CD8-positive, alpha-beta memory T cell (primary cell): Measurements from ENCODE around the gene NDUFA3. TPM values are rescaled to one million over a fixed set of nuclear protein-coding genes. Genes with fewer than 3 reads are reported as not detected.

Source experiments
- CTCF ChIA-PET: fragments of 350-600 bp; sonication (Branson Sonifier 250); formaldehyde crosslinking; loops from one replicate; lab custom pipeline; 2021; ENCODE audit warnings: antibody characterized with exemption; lab: Charles Lee
- POLR2A ChIA-PET: fragments of 350-600 bp; sonication (Branson Sonifier 250); formaldehyde crosslinking; loops from one replicate; lab custom pipeline; 2021; ENCODE audit warnings: antibody characterized with exemption; lab: Charles Lee
- DNase-seq, 5 donors: peaks; one replicate each; pipeline versions ENCODE4 v3.0.0 to v3.0.0-alpha.2; 2020 to 2022; ENCODE audit warnings: mixed read lengths in 1 of 5
- H3K27ac ChIP-seq: one replicate; pipeline ENCODE4 v1.7.0; 2013; ENCODE audit warnings: low read depth, mild to moderate bottlenecking, low read length, moderate library complexity
- H3K27me3 ChIP-seq: 2 replicates; pipeline ENCODE4 v1.7.0; 2013; ENCODE audit warnings: low read length, mild to moderate bottlenecking; ENCODE audit not compliant: insufficient read depth, poor library complexity, severe bottlenecking
- H3K36me3 ChIP-seq: 2 replicates; pipeline ENCODE4 v1.7.0; 2013; ENCODE audit warnings: mild to moderate bottlenecking, low read length, moderate library complexity; ENCODE audit not compliant: insufficient read depth
- H3K4me1 ChIP-seq: 2 replicates; pipeline ENCODE4 v1.7.0; 2013; ENCODE audit warnings: mild to moderate bottlenecking, low read length, moderate library complexity; ENCODE audit not compliant: insufficient read depth
- H3K4me3 ChIP-seq: 2 replicates; pipeline ENCODE4 v1.7.0; 2013; ENCODE audit warnings: mild to moderate bottlenecking, low read length
- H3K9me3 ChIP-seq: 2 replicates; pipeline ENCODE4 v1.7.0; 2013; ENCODE audit warnings: mild to moderate bottlenecking, low read length
- H3K27ac Mint-ChIP-seq, 8 donors: one replicate each; pipeline ENCODE4 v1.8.0; 2020 to 2021; ENCODE audit warnings: mixed read lengths in 8 of 8, mild to moderate bottlenecking in 6 of 8, inconsistent platforms in 3 of 8, moderate library complexity in 3 of 8
- H3K27me3 Mint-ChIP-seq, 2 donors: one replicate each; pipeline ENCODE4 v1.8.0; 2020 to 2021; ENCODE audit warnings: mixed read lengths in 2 of 2, mild to moderate bottlenecking in 1 of 2, moderate library complexity in 1 of 2
- H3K36me3 Mint-ChIP-seq, 3 donors: one replicate each; pipeline ENCODE4 v1.8.0; 2020 to 2021; ENCODE audit warnings: mixed read lengths in 3 of 3, inconsistent platforms in 1 of 3, mild to moderate bottlenecking in 1 of 3
- H3K4me1 Mint-ChIP-seq, 3 donors: one replicate each; pipeline ENCODE4 v1.8.0; 2020 to 2021; ENCODE audit warnings: mixed read lengths in 3 of 3, inconsistent platforms in 1 of 3, mild to moderate bottlenecking in 1 of 3
- H3K4me3 Mint-ChIP-seq, 7 donors: one replicate each; pipeline ENCODE4 v1.8.0; 2020 to 2021; ENCODE audit warnings: mixed read lengths in 7 of 7, mild to moderate bottlenecking in 6 of 7, moderate library complexity in 4 of 7, inconsistent platforms in 2 of 7
- H3K9me3 Mint-ChIP-seq, 5 donors: one replicate each; pipeline ENCODE4 v1.8.0; 2020 to 2022; ENCODE audit warnings: mixed read lengths in 5 of 5, mild to moderate bottlenecking in 3 of 5, moderate library complexity in 2 of 5, inconsistent platforms in 1 of 5
- polyA plus RNA-seq: library from polyadenylated mRNA; unstranded; fragments of 300-500 nt; fragmentation: Illumina TruSeq; gene quantifications from one replicate; pipeline ENCODE4 v1.2.3, GENCODE V29; 2021
- total RNA-seq, 2 experiments: library from RNA; stranded (reverse); gene quantifications; one replicate each; pipeline ENCODE4 v1.2.3, GENCODE V29; 2021

Gene NDUFA3
- total and polyA plus RNA-seq, 3 experiments from 2014 or later: 117 to 506 (median 124) TPM

DNA sequence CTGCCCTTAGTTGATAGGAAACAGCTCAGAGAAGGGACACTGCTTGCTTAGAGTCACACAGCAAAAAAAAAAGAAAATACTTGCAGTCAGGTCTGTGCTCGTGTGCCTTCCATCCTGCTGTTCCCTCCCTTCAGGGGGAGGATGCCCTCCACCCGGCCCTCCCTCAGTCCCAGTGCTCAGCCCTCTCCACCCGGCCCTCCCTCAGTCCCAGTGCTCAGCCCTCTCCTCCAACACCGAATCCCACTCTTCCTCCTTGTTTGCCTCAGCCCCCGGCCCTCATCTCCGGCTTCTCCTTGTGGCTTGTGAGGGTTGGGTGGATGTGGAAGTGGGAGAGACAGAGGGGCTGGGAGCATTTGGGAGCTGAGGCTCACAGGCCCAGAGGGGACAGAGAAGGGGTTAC is 7.0 kb downstream of the NDUFA3 start:
- H3K4me3 ChIP-seq: no peak overlapping the region
- H3K27ac ChIP-seq: no peak overlapping the region
- Mint-ChIP-seq H3K4me3 (no peak overlapping the region), H3K27ac (no peak overlapping the region), H3K9me3 (no peaks in the 10 kb centered on the region), H3K36me3 (peaks cover 0 to 67% (median 1%) of the 10 kb centered on the region in 3 donors), H3K4me1 (peaks cover 22 to 35% (median 29%) of the 10 kb centered on the region in 3 donors), H3K27me3 (no peaks in the 10 kb centered on the region)
- H3K36me3 ChIP-seq: peaks cover 12% of the 10 kb centered on the region
- ChIA-PET CTCF (no interaction called here), POLR2A (no interaction called here)
- peak in 1 of 5 donors; percentile 36 for DNase-seq
- peaks cover 10% of the 10 kb centered on the region for H3K4me1 ChIP-seq
- no peaks in the 10 kb centered on the region for H3K27me3 ChIP-seq
- no peaks in the 10 kb centered on the region for H3K9me3 ChIP-seq

- Histone ChIP-seq H3K36me3 (peaks cover 15% of the 10 kb centered on the region), H3K27ac (peak overlapping the region; percentile 80), H3K4me1 (peaks cover 28% of the 10 kb centered on the region), H3K27me3 (no peaks in the 10 kb centered on the region), H3K9me3 (no peaks in the 10 kb centered on the region), H3K4me3 (peak overlapping the region; percentile 97)
- peak; percentile 41 to 74 (median 54) for DNase-seq
- peak overlapping the region; percentile 85 to 96 (median 93) for H3K4me3 Mint-ChIP-seq
- peaks cover 0 to 1% (median 0%) of the 10 kb centered on the region in 5 donors for H3K9me3 Mint-ChIP-seq
- peaks cover 0 to 2% of the 10 kb centered on the region in 2 donors for H3K27me3 Mint-ChIP-seq
- CTCF ChIA-PET: interaction anchor here (1.6 kb wide), 1 partner anchor 23 kb away, joined by 7 read pairs; the partner anchor contains the start of gene CNOT3
- H3K4me1 Mint-ChIP-seq: peaks cover 39 to 50% (median 43%) of the 10 kb centered on the region in 3 donors
- peak overlapping the region; percentile 72 to 99 (median 92) for H3K27ac Mint-ChIP-seq
- POLR2A ChIA-PET: interaction anchor here (1.1 to 2.7 kb wide), 8 partner anchors 10 to 247 kb away, joined by 4 to 36 read pairs (median 10); partner anchors contain the start of genes CNOT3, LENG1, MBOAT7 and MYADM
- peaks cover 0 to 48% (median 4%) of the 10 kb centered on the region in 3 donors for H3K36me3 Mint-ChIP-seq
Measured at GRCh38 chr19:54114340-54115108, 11.9 kb downstream of the NDUFA3 start.

GRCh38 chr19:54115109-54116063 is 12.7 kb downstream of the NDUFA3 start, which contains the start of the genes PRPF31 and TFPT:
Gene PRPF31 (plus strand): TSS chr19:54115754. CDS start chr19:54118279, 2,525 bp downstream.
Gene TFPT (minus strand): TSS chr19:54115657. CDS start chr19:54115269, 388 bp downstream.
- Histone ChIP-seq H3K4me1 (peaks cover 28% of the 10 kb centered on the region), H3K9me3 (no peaks in the 10 kb centered on the region), H3K27ac (peak within 1 kb of the TSS; percentile 80), H3K27me3 (no peaks in the 10 kb centered on the region), H3K4me3 (peak within 1 kb of the TSS; percentile 97), H3K36me3 (peaks cover 17% of the 10 kb centered on the region)
- POLR2A ChIA-PET: interaction anchor here (0.8 to 2.7 kb wide), 10 partner anchors 10 to 248 kb away, joined by 3 to 36 read pairs (median 6); partner anchors contain the start of genes CNOT3, LENG1, MBOAT7 and MYADM
- peaks cover 0 to 47% (median 8%) of the 10 kb centered on the region in 3 donors for H3K36me3 Mint-ChIP-seq
- H3K27ac Mint-ChIP-seq: peak within 1 kb of the TSS; percentile 72 to 99 (median 92)
- H3K4me1 Mint-ChIP-seq: peaks cover 37 to 50% (median 43%) of the 10 kb centered on the region in 3 donors
- peaks cover 0 to 2% of the 10 kb centered on the region in 2 donors for H3K27me3 Mint-ChIP-seq
- CTCF ChIA-PET: interaction anchor here (1.4 to 2.1 kb wide), 3 partner anchors 8 to 44 kb away, joined by 4 to 7 read pairs (median 5); partner anchors contain the start of genes CNOT3 and LENG1
- peak; percentile 90 to 98 (median 96) for DNase-seq
- peak within 1 kb of the TSS; percentile 85 to 96 (median 93) for H3K4me3 Mint-ChIP-seq
- peaks cover 0 to 1% (median 0%) of the 10 kb centered on the region in 5 donors for H3K9me3 Mint-ChIP-seq

GRCh38 chr19:54121259-54121658 is 18.6 kb downstream of the NDUFA3 start:
- Histone ChIP-seq H3K36me3 (peaks cover 49% of the 10 kb centered on the region), H3K9me3 (no peaks in the 10 kb centered on the region), H3K27ac (no peak overlapping the region), H3K27me3 (no peaks in the 10 kb centered on the region), H3K4me1 (peaks cover 9% of the 10 kb centered on the region), H3K4me3 (no peak overlapping the region)
- ChIA-PET CTCF (no interaction called here), POLR2A (no interaction called here)
- DNase-seq: no peak
- Mint-ChIP-seq H3K27ac (no peak overlapping the region), H3K4me3 (no peak overlapping the region), H3K27me3 (no peaks in the 10 kb centered on the region), H3K36me3 (peaks cover 0 to 78% (median 10%) of the 10 kb centered on the region in 3 donors), H3K4me1 (peaks cover 11 to 17% (median 12%) of the 10 kb centered on the region in 3 donors), H3K9me3 (no peaks in the 10 kb centered on the region)

- CTCF ChIA-PET: interaction anchor here (1.0 kb wide), 1 partner anchor 12 kb away, joined by 3 read pairs; no protein-coding TSS in a partner anchor
- Mint-ChIP-seq H3K9me3 (no peaks in the 10 kb centered on the region), H3K27me3 (no peaks in the 10 kb centered on the region), H3K36me3 (peaks cover 0 to 86% (median 17%) of the 10 kb centered on the region in 3 donors), H3K4me3 (no peak overlapping the region), H3K27ac (no peak overlapping the region), H3K4me1 (no peaks in the 10 kb centered on the region)
- Histone ChIP-seq H3K4me3 (no peak overlapping the region), H3K9me3 (no peaks in the 10 kb centered on the region), H3K27me3 (no peaks in the 10 kb centered on the region), H3K27ac (no peak overlapping the region), H3K36me3 (peaks cover 48% of the 10 kb centered on the region), H3K4me1 (no peaks in the 10 kb centered on the region)
- DNase-seq: no peak
- POLR2A ChIA-PET: interaction anchor here (0.7 to 1.1 kb wide), 2 partner anchors 14 to 77 kb away, joined by 3 to 4 read pairs; partner anchors contain the start of genes CNOT3 and RPS9
Measured at GRCh38 chr19:54123682-54124081, 21.0 kb downstream of the NDUFA3 start.

GRCh38 chr19:54124393-54124792 is 21.7 kb downstream of the NDUFA3 start:
- peak overlapping the region in 1 of 8 donors; percentile 36 for H3K27ac Mint-ChIP-seq
- H3K4me3 Mint-ChIP-seq: no peak overlapping the region
- Histone ChIP-seq H3K4me1 (no peaks in the 10 kb centered on the region), H3K36me3 (peaks cover 47% of the 10 kb centered on the region), H3K4me3 (no peak overlapping the region), H3K9me3 (no peaks in the 10 kb centered on the region), H3K27ac (no peak overlapping the region), H3K27me3 (no peaks in the 10 kb centered on the region)
- H3K4me1 Mint-ChIP-seq: no peaks in the 10 kb centered on the region
- no peaks in the 10 kb centered on the region for H3K27me3 Mint-ChIP-seq
- no peak for DNase-seq
- peaks cover 0 to 88% (median 17%) of the 10 kb centered on the region in 3 donors for H3K36me3 Mint-ChIP-seq
- POLR2A ChIA-PET: interaction anchor here (0.7 kb wide), 1 partner anchor 76 kb away, joined by 4 read pairs; the partner anchor contains the start of gene RPS9
- no peaks in the 10 kb centered on the region for H3K9me3 Mint-ChIP-seq
- CTCF ChIA-PET: interaction anchor here (1.0 kb wide), 1 partner anchor 13 kb away, joined by 3 read pairs; no protein-coding TSS in a partner anchor

DNA sequence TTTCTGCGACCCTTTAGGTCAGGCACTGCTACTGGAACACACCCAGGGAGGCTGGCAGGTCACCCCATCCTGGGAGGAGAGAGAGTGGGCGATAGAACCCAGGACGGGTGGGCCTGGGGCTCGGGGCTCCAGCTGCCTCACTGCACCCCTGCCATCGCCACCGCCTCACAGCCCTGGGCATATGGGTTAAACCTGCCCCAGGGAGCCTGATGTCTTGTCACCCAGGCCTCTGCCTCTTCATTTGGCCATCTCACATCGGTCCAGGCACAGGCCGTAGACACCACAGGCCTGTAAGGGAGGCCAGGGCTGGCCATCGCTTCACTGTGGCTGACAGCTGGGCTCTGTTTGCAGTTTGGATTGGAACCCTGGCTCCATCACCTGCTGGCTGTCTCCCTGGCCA is 23.1 kb downstream of the NDUFA3 start:
- no peak overlapping the region for H3K4me3 ChIP-seq
- no peaks in the 10 kb centered on the region for H3K9me3 ChIP-seq
- H3K4me1 ChIP-seq: no peaks in the 10 kb centered on the region
- Mint-ChIP-seq H3K27ac (peak overlapping the region in 1 of 8 donors; percentile 89), H3K4me3 (no peak overlapping the region), H3K27me3 (no peaks in the 10 kb centered on the region), H3K9me3 (no peaks in the 10 kb centered on the region), H3K4me1 (no peaks in the 10 kb centered on the region), H3K36me3 (peaks cover 0 to 83% (median 12%) of the 10 kb centered on the region in 3 donors)
- no peak overlapping the region for H3K27ac ChIP-seq
- H3K36me3 ChIP-seq: peaks cover 35% of the 10 kb centered on the region
- H3K27me3 ChIP-seq: no peaks in the 10 kb centered on the region
- no peak for DNase-seq
- ChIA-PET POLR2A (no interaction called here), CTCF (no interaction called here)
